ENCODE measurements around the gene BASP1. TPM values are rescaled to one million over a fixed set of nuclear protein-coding genes. Genes with fewer than 3 reads are reported as not detected.
A peak's percentile ranks its signal among the peaks of the same experiment; 100 is the strongest.

The BASP1 gene
- total RNA-seq, 5 donors from 2014 or later (not counting 1 experiment from before 2014, with no cell fraction given) = 0.47 to 4.6 (median 2.2) TPM

DNA sequence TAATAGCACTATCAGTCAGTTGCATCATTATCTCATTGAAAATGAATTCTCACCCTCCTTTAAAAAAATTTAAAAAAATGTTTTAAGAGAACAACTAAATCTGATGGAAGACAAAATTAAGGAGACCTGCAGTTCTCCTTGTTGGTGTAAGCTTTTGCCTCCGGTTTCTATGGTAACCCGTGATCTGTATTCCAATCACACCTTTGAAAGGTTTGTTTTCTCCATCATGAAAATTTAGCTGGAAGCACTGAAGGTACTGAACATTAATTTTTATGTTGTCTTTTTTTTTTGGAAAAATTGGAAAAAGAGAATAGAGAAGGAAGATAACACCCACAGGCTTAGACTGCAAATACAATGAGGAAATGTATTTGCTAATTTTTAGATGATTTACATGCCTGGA, 2.5 kb upstream of the BASP1 start:
- Mint-ChIP-seq H3K36me3 (no peaks in the 10 kb centered on the region), H3K27me3 (peaks cover 23 to 35% of the 10 kb centered on the region in 2 donors), H3K9me3 (peaks cover 0 to 4% (median 0%) of the 10 kb centered on the region in 3 donors), H3K27ac (no peak overlapping the region), H3K4me1 (peaks cover 13 to 18% (median 14%) of the 10 kb centered on the region in 3 donors), H3K4me3 (no peak overlapping the region)
- H3K4me3 ChIP-seq (ENCODE audit: control insufficient read depth in 1 of 2, extremely low read depth in 1 of 2, low read length in 1 of 2) = no peak overlapping the region
- POLR2A ChIA-PET = no interaction called here
- CTCF ChIA-PET = interaction anchor here in 1 of 2 donors (1.0 kb wide), 1 partner anchor 19 kb away, joined by 3 read pairs; no protein-coding TSS in a partner anchor
- H3K27ac ChIP-seq (ENCODE audit: low read length) = no peak overlapping the region
- no CpG with 5 or more reads among the region's 2 CpGs for whole genome bisulfite sequencing (ENCODE audit: insufficient coverage)
- H3K36me3 ChIP-seq (ENCODE audit: control insufficient read depth in 2 of 2, extremely low read depth in 1 of 2, insufficient read depth in 1 of 2, low read length in 1 of 2) = no peaks in the 10 kb centered on the region
- peaks cover 0 to 26% of the 10 kb centered on the region in 2 experiments for H3K27me3 ChIP-seq (replicated peaks in 1 of 2; ENCODE audit: control insufficient read depth in 2 of 2, extremely low read depth in 1 of 2, insufficient read depth in 2 of 2, low read length in 1 of 2)
- DNase-seq (no peak), ATAC-seq (replicated peaks in 1 of 4) (no peak)
- peaks cover 4 to 24% of the 10 kb centered on the region in 2 experiments for H3K4me1 ChIP-seq (ENCODE audit: control insufficient read depth in 1 of 2, extremely low read depth in 1 of 2, insufficient read depth in 2 of 2, low read length in 2 of 2)
- no peaks in the 10 kb centered on the region for H3K9me3 ChIP-seq

GRCh38 chr5:17215361-17215760, 2.1 kb upstream of the BASP1 start:
- Histone ChIP-seq H3K4me3 (ENCODE audit: control insufficient read depth in 1 of 2, extremely low read depth in 1 of 2, low read length in 1 of 2) (no peak overlapping the region), H3K27ac (ENCODE audit: low read length) (no peak overlapping the region), H3K9me3 (no peaks in the 10 kb centered on the region), H3K27me3 (replicated peaks in 1 of 2; ENCODE audit: control insufficient read depth in 2 of 2, extremely low read depth in 1 of 2, insufficient read depth in 2 of 2, low read length in 1 of 2) (peaks cover 0 to 26% of the 10 kb centered on the region in 2 experiments), H3K36me3 (ENCODE audit: control insufficient read depth in 2 of 2, extremely low read depth in 1 of 2, insufficient read depth in 1 of 2, low read length in 1 of 2) (no peaks in the 10 kb centered on the region), H3K4me1 (ENCODE audit: control insufficient read depth in 1 of 2, extremely low read depth in 1 of 2, insufficient read depth in 2 of 2, low read length in 2 of 2) (peaks cover 4 to 24% of the 10 kb centered on the region in 2 experiments)
- no peak overlapping the region for H3K4me3 Mint-ChIP-seq
- 75% methylated on average over 1 of the region's 2 CpGs for whole genome bisulfite sequencing (ENCODE audit: insufficient coverage)
- ChIA-PET POLR2A (no interaction called here), CTCF (interaction anchor here in 1 of 2 donors (1.0 to 1.7 kb wide), 2 partner anchors 19 to 1100 kb away, joined by 3 to 5 read pairs; no protein-coding TSS in a partner anchor)
- no peaks in the 10 kb centered on the region for H3K9me3 Mint-ChIP-seq
- H3K36me3 Mint-ChIP-seq = no peaks in the 10 kb centered on the region
- peaks cover 23 to 39% of the 10 kb centered on the region in 2 donors for H3K27me3 Mint-ChIP-seq
- H3K27ac Mint-ChIP-seq = no peak overlapping the region
- ATAC-seq (replicated peaks in 1 of 4) (no peak), DNase-seq (no peak)
- H3K4me1 Mint-ChIP-seq = peaks cover 13 to 18% (median 14%) of the 10 kb centered on the region in 3 donors

GRCh38 chr5:17216176-17216973, 1.1 kb upstream of the BASP1 start:
- H3K27me3 Mint-ChIP-seq = peaks cover 23 to 39% of the 10 kb centered on the region in 2 donors
- no peaks in the 10 kb centered on the region for H3K9me3 Mint-ChIP-seq
- POLR2A ChIA-PET = interaction anchor here in 1 of 2 donors (0.5 kb wide), 1 partner anchor 1811 kb away, joined by 4 read pairs; no protein-coding TSS in a partner anchor
- peaks cover 13 to 18% (median 14%) of the 10 kb centered on the region in 3 donors for H3K4me1 Mint-ChIP-seq
- ATAC-seq (replicated peaks in 1 of 4) (peak; percentile 30 to 58 (median 38)), DNase-seq (peak in 20 of 35 experiments; percentile 12 to 55 (median 30))
- 8% methylated on average over 54 of the region's 59 CpGs for WGBS (ENCODE audit: insufficient coverage)
- Histone ChIP-seq H3K4me3 (ENCODE audit: control insufficient read depth in 1 of 2, extremely low read depth in 1 of 2, low read length in 1 of 2) (peak overlapping the region in 1 of 2 donors; percentile 56), H3K36me3 (ENCODE audit: control insufficient read depth in 2 of 2, extremely low read depth in 1 of 2, insufficient read depth in 1 of 2, low read length in 1 of 2) (no peaks in the 10 kb centered on the region), H3K9me3 (no peaks in the 10 kb centered on the region), H3K27me3 (replicated peaks in 1 of 2; ENCODE audit: control insufficient read depth in 2 of 2, extremely low read depth in 1 of 2, insufficient read depth in 2 of 2, low read length in 1 of 2) (peaks cover 0 to 26% of the 10 kb centered on the region in 2 experiments), H3K27ac (ENCODE audit: low read length) (no peak overlapping the region), H3K4me1 (ENCODE audit: control insufficient read depth in 1 of 2, extremely low read depth in 1 of 2, insufficient read depth in 2 of 2, low read length in 2 of 2) (peaks cover 4 to 24% of the 10 kb centered on the region in 2 experiments)
- peak overlapping the region; percentile 59 to 79 (median 62) for H3K4me3 Mint-ChIP-seq
- CTCF ChIA-PET = interaction anchor here (0.7 to 1.7 kb wide), 4 partner anchors 16 to 1099 kb away, joined by 3 to 8 read pairs (median 4); no protein-coding TSS in a partner anchor
- no peak overlapping the region for H3K27ac Mint-ChIP-seq
- no peaks in the 10 kb centered on the region for H3K36me3 Mint-ChIP-seq

DNA sequence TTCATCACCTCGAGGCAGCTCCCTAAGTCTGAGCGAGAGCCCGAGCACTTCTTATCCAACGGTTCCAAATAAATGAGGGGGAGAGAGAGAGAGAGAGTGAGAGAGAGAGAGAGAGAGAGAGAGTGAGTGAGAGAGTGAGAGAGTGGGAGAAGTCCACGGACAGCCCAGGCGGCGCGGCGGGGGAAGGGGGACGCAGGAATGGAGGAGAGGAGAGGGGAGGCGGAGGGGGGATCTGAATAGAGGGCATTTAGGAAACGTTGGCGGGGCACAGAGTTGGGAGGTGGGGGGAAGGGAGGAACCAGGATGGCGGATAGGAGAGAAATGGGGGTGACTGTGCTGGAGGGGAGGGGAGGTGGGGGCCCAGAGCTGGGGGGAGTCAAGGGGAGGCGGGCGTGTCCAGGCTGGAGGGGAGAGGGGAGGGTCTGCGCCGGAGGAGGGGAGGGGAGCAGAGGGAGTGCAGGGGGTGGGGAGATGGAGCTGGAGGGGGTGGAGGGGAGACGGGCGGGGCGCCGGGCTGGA, 398 bp upstream of the BASP1 start:
- no peak for ATAC-seq (replicated peaks in 1 of 4)
- H3K27ac Mint-ChIP-seq = no peak overlapping the region
- Histone ChIP-seq H3K27ac (ENCODE audit: low read length) (no peak overlapping the region), H3K4me3 (ENCODE audit: control insufficient read depth in 1 of 2, extremely low read depth in 1 of 2, low read length in 1 of 2) (peak overlapping the region in 1 of 2 donors; percentile 56), H3K36me3 (ENCODE audit: control insufficient read depth in 2 of 2, extremely low read depth in 1 of 2, insufficient read depth in 1 of 2, low read length in 1 of 2) (no peaks in the 10 kb centered on the region), H3K9me3 (no peaks in the 10 kb centered on the region), H3K4me1 (ENCODE audit: control insufficient read depth in 1 of 2, extremely low read depth in 1 of 2, insufficient read depth in 2 of 2, low read length in 2 of 2) (peaks cover 4 to 24% of the 10 kb centered on the region in 2 experiments), H3K27me3 (replicated peaks in 1 of 2; ENCODE audit: control insufficient read depth in 2 of 2, extremely low read depth in 1 of 2, insufficient read depth in 2 of 2, low read length in 1 of 2) (peaks cover 0 to 26% of the 10 kb centered on the region in 2 experiments)
- peaks cover 23 to 42% of the 10 kb centered on the region in 2 donors for H3K27me3 Mint-ChIP-seq
- WGBS (ENCODE audit: insufficient coverage) = 4% methylated on average over 9 of the region's 22 CpGs
- no peak for DNase-seq
- no peaks in the 10 kb centered on the region for H3K36me3 Mint-ChIP-seq
- H3K4me3 Mint-ChIP-seq = peak overlapping the region; percentile 28 to 79 (median 62)
- H3K4me1 Mint-ChIP-seq = peaks cover 13 to 18% (median 14%) of the 10 kb centered on the region in 3 donors
- no peaks in the 10 kb centered on the region for H3K9me3 Mint-ChIP-seq
- ChIA-PET POLR2A (interaction anchor here in 1 of 2 donors (0.5 kb wide), 1 partner anchor 1810 kb away, joined by 4 read pairs; no protein-coding TSS in a partner anchor), CTCF (interaction anchor here (0.7 to 1.7 kb wide), 2 partner anchors 667 to 1098 kb away, joined by 5 to 8 read pairs; no protein-coding TSS in a partner anchor)

DNA sequence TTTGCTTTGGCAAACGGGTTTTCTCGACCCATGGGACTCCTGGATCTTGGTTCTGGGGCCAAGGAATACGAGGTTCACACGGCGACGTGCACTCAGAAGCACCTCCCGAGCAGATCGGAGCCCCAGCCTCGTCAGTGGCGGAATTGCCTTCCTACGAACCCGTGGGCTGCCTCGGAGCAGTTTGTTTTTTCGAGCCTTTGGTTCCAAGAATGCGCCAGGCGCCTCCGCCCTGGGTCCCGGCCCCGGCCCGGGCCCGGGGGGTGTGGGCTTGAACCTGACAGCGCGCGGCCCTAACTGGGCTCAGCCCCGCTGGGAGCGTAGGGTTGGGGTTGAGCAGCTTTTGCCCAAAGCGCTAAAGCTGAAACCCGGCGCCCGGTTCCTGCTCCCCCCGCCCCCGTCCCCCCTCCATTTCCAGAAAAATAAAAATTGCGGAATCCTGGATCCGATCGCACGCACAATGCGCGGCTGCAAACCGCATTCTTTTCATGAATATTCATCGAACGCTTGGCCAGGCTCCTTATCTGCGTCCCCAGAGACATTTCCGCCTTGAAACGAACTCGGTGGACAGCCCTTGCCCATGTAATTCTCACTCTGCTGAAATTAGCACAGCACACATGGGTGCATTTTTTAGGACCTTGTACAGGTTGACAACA, 1.0 kb downstream of the BASP1 start:
- Mint-ChIP-seq H3K4me3 (peak overlapping the region; percentile 59 to 79 (median 71)), H3K9me3 (no peaks in the 10 kb centered on the region), H3K27ac (no peak overlapping the region), H3K27me3 (peaks cover 31 to 46% of the 10 kb centered on the region in 2 donors), H3K36me3 (no peaks in the 10 kb centered on the region), H3K4me1 (peaks cover 13 to 18% (median 14%) of the 10 kb centered on the region in 3 donors)
- ATAC-seq (replicated peaks in 1 of 4) (no peak), DNase-seq (no peak)
- no peaks in the 10 kb centered on the region for H3K9me3 ChIP-seq
- peaks cover 4 to 24% of the 10 kb centered on the region in 2 experiments for H3K4me1 ChIP-seq (ENCODE audit: control insufficient read depth in 1 of 2, extremely low read depth in 1 of 2, insufficient read depth in 2 of 2, low read length in 2 of 2)
- H3K27me3 ChIP-seq (replicated peaks in 1 of 2; ENCODE audit: control insufficient read depth in 2 of 2, extremely low read depth in 1 of 2, insufficient read depth in 2 of 2, low read length in 1 of 2) = peaks cover 0 to 26% of the 10 kb centered on the region in 2 experiments
- H3K36me3 ChIP-seq (ENCODE audit: control insufficient read depth in 2 of 2, extremely low read depth in 1 of 2, insufficient read depth in 1 of 2, low read length in 1 of 2) = no peaks in the 10 kb centered on the region
- H3K4me3 ChIP-seq (ENCODE audit: control insufficient read depth in 1 of 2, extremely low read depth in 1 of 2, low read length in 1 of 2) = peak overlapping the region in 1 of 2 donors; percentile 77
- ChIA-PET CTCF (no interaction called here), POLR2A (no interaction called here)
- 4% methylated on average over 42 of the region's 45 CpGs for WGBS (ENCODE audit: insufficient coverage)
- no peak overlapping the region for H3K27ac ChIP-seq (ENCODE audit: low read length)

- H3K9me3 Mint-ChIP-seq = no peaks in the 10 kb centered on the region
- peaks cover 34 to 46% of the 10 kb centered on the region in 2 donors for H3K27me3 Mint-ChIP-seq
- ChIA-PET POLR2A (no interaction called here), CTCF (no interaction called here)
- peaks cover 0 to 26% of the 10 kb centered on the region in 2 experiments for H3K27me3 ChIP-seq (replicated peaks in 1 of 2; ENCODE audit: control insufficient read depth in 2 of 2, extremely low read depth in 1 of 2, insufficient read depth in 2 of 2, low read length in 1 of 2)
- no peak overlapping the region for H3K27ac ChIP-seq (ENCODE audit: low read length)
- H3K27ac Mint-ChIP-seq = peak overlapping the region in 1 of 2 donors; percentile 32
- peak overlapping the region; percentile 45 to 79 (median 58) for H3K4me3 Mint-ChIP-seq
- peaks cover 13 to 18% (median 14%) of the 10 kb centered on the region in 3 donors for H3K4me1 Mint-ChIP-seq
- no peak for DNase-seq
- peaks cover 4 to 24% of the 10 kb centered on the region in 2 experiments for H3K4me1 ChIP-seq (ENCODE audit: control insufficient read depth in 1 of 2, extremely low read depth in 1 of 2, insufficient read depth in 2 of 2, low read length in 2 of 2)
- no peak for ATAC-seq (replicated peaks in 1 of 4)
- no peaks in the 10 kb centered on the region for H3K36me3 ChIP-seq (ENCODE audit: control insufficient read depth in 2 of 2, extremely low read depth in 1 of 2, insufficient read depth in 1 of 2, low read length in 1 of 2)
- peak overlapping the region in 1 of 2 donors; percentile 77 for H3K4me3 ChIP-seq (ENCODE audit: control insufficient read depth in 1 of 2, extremely low read depth in 1 of 2, low read length in 1 of 2)
- WGBS (ENCODE audit: insufficient coverage) = 5% methylated on average over 15 of the region's 20 CpGs
- no peaks in the 10 kb centered on the region for H3K36me3 Mint-ChIP-seq
- no peaks in the 10 kb centered on the region for H3K9me3 ChIP-seq
Observed at GRCh38 chr5:17219006-17219422, 1.6 kb downstream of the BASP1 start.

Data from T-cell (primary cell).